GM21360 (cell line): Measurements from ENCODE around the gene MPZ.

ENCODE experiments used
- ATAC-seq: cut with Tn5 transposase; IDR thresholded peaks from one replicate; pipeline ENCODE4 v1.9.1; 2021; ENCODE audit warnings: mild to moderate bottlenecking, moderate library complexity; ENCODE audit not compliant: unreplicated experiment

MPZ gene

GRCh38 chr1:161300478-161300877, 9.3 kb downstream of the MPZ start:
- no peak for ATAC-seq

- ATAC-seq = no peak
Measured at GRCh38 chr1:161299347-161299746, 10.4 kb downstream of the MPZ start.

- no peak for ATAC-seq
Measured at GRCh38 chr1:161298116-161298515, 11.7 kb downstream of the MPZ start.

- no peak for ATAC-seq
Measured at GRCh38 chr1:161297415-161297814, 12.4 kb downstream of the MPZ start.

- no peak for ATAC-seq
Measured at GRCh38 chr1:161290779-161291178, 19.0 kb downstream of the MPZ start.

- no peak for ATAC-seq
Measured at GRCh38 chr1:161287482-161288054, 22.2 kb downstream of the MPZ start.

GRCh38 chr1:161285521-161285920, 24.2 kb downstream of the MPZ start:
- no peak for ATAC-seq

GRCh38 chr1:161285113-161285512, 24.7 kb downstream of the MPZ start:
- no peak for ATAC-seq

- no peak for ATAC-seq
Measured at GRCh38 chr1:161282991-161283390, 26.8 kb downstream of the MPZ start.

GRCh38 chr1:161274874-161275273, 34.9 kb downstream of the MPZ start:
- no peak for ATAC-seq

GRCh38 chr1:161273402-161273801, 36.4 kb downstream of the MPZ start:
- ATAC-seq = no peak

GRCh38 chr1:161267321-161267720, 42.4 kb downstream of the MPZ start:
- no peak for ATAC-seq

GRCh38 chr1:161266836-161267235, 42.9 kb downstream of the MPZ start:
- no peak for ATAC-seq

- no peak for ATAC-seq
Measured at GRCh38 chr1:161266202-161266601, 43.6 kb downstream of the MPZ start.

- ATAC-seq = no peak
Measured at GRCh38 chr1:161265305-161265704, 44.5 kb downstream of the MPZ start.

- ATAC-seq = no peak
Measured at GRCh38 chr1:161261261-161262235, 48.2 kb downstream of the MPZ start.

- no peak for ATAC-seq
Measured at GRCh38 chr1:161260376-161261260, 49.1 kb downstream of the MPZ start.

- no peak for ATAC-seq
Measured at GRCh38 chr1:161259765-161260164, 50.0 kb downstream of the MPZ start.

GRCh38 chr1:161259345-161259702, 50.4 kb downstream of the MPZ start:
- ATAC-seq = no peak

- no peak for ATAC-seq
Measured at GRCh38 chr1:161258439-161259344, 51.1 kb downstream of the MPZ start, which contains the start of gene PCP4L1. Gene PCP4L1, plus strand, starts transcription at chr1:161258745. Its CDS starts 230 bp downstream, at chr1:161258975.
